Endothelial cell (in vitro differentiated cells): ENCODE data around the gene SLC25A47. TPM values are rescaled to one million over a fixed set of nuclear protein-coding genes. Genes with fewer than 3 reads are reported as not detected.
A peak's percentile ranks its signal among the peaks of the same experiment; 100 is the strongest.
"Not testable (repeated sequence)": the region's sequence is repeated elsewhere in the genome, so short reads cannot be mapped to it uniquely, and the experiment has no call there.

Experiments
- DNase-seq: peaks from one replicate; pipeline ENCODE4 v3.0.0; 2021; ENCODE audit warnings: low spot score
- H3K27ac Mint-ChIP-seq: one replicate; pipeline ENCODE4 v1.8.0; 2021; ENCODE audit warnings: mixed read lengths, inconsistent platforms; ENCODE audit not compliant: unreplicated experiment
- H3K27me3 Mint-ChIP-seq: one replicate; pipeline ENCODE4 v1.8.0; 2021; ENCODE audit warnings: mild to moderate bottlenecking, moderate library complexity, mixed read lengths, inconsistent platforms; ENCODE audit not compliant: unreplicated experiment
- H3K36me3 Mint-ChIP-seq: one replicate; pipeline ENCODE4 v1.8.0; 2021; ENCODE audit warnings: mild to moderate bottlenecking, low read depth, mixed read lengths, inconsistent platforms; ENCODE audit not compliant: unreplicated experiment
- H3K4me1 Mint-ChIP-seq: one replicate; pipeline ENCODE4 v1.8.0; 2021; ENCODE audit warnings: mild to moderate bottlenecking, mixed read lengths, inconsistent platforms; ENCODE audit not compliant: unreplicated experiment
- H3K4me3 Mint-ChIP-seq: one replicate; pipeline ENCODE4 v1.8.0; 2021; ENCODE audit warnings: mild to moderate bottlenecking, mixed read lengths, inconsistent platforms; ENCODE audit not compliant: unreplicated experiment
- H3K9me3 Mint-ChIP-seq: one replicate; pipeline ENCODE4 v1.8.0; 2021; ENCODE audit warnings: mixed read lengths, inconsistent platforms; ENCODE audit not compliant: unreplicated experiment
- total RNA-seq: library from RNA; stranded (reverse); fragmentation: NEBNext Ultra II Directional; extraction: Animal tissue kit (Norgen Biotek cat#: 25700); gene quantifications from one replicate; pipeline ENCODE4 v1.2.1, GENCODE V29; 2021; ENCODE audit not compliant: unreplicated experiment
- TF ChIP-seq, protein P1 (sequence below): fragments of 200-600 bp; sonication (generic); IDR thresholded peaks from one replicate; pipeline ENCODE4 v1.5.0; 2021; ENCODE audit warnings: antibody characterized with exemption; ENCODE audit not compliant: unreplicated experiment

The SLC25A47 gene
- total RNA-seq, 1 donor from 2014 or later: not detected

DNA sequence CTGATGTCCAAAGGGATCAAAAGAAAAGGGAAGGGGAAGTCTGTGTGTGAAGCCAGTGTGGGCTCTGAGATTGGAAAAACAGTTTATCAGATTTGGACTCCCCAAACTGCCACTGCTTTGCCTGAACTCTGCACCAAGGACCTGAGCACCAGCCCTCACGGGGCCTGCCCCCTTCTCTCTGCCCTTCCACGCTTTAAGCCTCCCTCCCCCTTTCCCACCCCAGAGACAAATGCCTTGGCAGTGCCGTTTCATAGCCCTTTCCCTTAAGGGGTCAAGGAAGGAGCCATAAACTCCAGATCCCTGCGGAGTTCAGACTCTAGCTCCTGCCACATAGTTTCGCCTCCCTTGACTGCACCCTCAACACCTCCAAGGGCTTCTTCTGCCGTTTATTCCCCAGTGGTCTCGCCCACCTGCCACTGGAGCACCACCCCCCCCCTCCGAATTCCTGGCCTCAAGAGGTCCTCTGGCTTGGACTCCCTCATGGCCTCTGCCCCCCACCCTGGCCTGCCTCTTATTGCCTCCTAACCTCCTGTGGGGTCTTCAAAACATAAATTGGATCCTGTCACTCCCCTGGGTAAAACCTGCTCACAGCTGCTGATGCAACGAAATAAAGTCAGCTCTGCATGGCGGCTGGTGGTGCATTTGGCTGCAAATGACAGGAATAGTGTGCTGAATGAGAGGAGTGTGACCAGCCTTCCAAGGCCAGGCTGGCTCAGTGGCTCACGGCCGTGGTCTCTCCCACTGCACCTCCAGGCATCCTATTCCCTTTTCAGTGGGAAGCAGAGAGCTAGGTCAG lies 35.7 kb upstream of the SLC25A47 start:
- Mint-ChIP-seq H3K4me3 (no peak overlapping the region), H3K27me3 (peaks cover 24% of the 10 kb centered on the region), H3K4me1 (peaks cover 15% of the 10 kb centered on the region), H3K9me3 (no peaks in the 10 kb centered on the region), H3K36me3 (peaks cover 6% of the 10 kb centered on the region), H3K27ac (no peak overlapping the region)
- no peak for DNase-seq
- TF ChIP-seq, protein P1, sequence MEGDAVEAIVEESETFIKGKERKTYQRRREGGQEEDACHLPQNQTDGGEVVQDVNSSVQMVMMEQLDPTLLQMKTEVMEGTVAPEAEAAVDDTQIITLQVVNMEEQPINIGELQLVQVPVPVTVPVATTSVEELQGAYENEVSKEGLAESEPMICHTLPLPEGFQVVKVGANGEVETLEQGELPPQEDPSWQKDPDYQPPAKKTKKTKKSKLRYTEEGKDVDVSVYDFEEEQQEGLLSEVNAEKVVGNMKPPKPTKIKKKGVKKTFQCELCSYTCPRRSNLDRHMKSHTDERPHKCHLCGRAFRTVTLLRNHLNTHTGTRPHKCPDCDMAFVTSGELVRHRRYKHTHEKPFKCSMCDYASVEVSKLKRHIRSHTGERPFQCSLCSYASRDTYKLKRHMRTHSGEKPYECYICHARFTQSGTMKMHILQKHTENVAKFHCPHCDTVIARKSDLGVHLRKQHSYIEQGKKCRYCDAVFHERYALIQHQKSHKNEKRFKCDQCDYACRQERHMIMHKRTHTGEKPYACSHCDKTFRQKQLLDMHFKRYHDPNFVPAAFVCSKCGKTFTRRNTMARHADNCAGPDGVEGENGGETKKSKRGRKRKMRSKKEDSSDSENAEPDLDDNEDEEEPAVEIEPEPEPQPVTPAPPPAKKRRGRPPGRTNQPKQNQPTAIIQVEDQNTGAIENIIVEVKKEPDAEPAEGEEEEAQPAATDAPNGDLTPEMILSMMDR: no peak

DNA sequence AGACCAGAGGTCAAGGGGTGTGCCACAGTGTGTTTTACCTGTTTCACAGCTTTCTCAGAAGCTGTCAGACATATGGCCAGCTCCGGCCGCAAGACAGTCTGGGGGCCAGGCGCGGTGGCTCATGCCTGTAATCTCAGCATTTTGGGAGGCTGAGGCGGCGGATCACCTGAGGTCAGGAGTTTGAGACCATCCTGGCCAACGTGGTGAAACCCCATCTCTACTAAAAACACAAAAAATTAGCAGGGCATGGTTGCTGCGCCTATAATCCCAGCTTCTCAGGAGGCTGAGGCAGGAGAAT lies 35.2 kb upstream of the SLC25A47 start:
- H3K9me3 Mint-ChIP-seq, H3K4me3 Mint-ChIP-seq, H3K36me3 Mint-ChIP-seq, DNase-seq, H3K27ac Mint-ChIP-seq: not testable (repeated sequence)
- Mint-ChIP-seq H3K27me3 (peaks cover 24% of the 10 kb centered on the region), H3K4me1 (peaks cover 15% of the 10 kb centered on the region)

DNA sequence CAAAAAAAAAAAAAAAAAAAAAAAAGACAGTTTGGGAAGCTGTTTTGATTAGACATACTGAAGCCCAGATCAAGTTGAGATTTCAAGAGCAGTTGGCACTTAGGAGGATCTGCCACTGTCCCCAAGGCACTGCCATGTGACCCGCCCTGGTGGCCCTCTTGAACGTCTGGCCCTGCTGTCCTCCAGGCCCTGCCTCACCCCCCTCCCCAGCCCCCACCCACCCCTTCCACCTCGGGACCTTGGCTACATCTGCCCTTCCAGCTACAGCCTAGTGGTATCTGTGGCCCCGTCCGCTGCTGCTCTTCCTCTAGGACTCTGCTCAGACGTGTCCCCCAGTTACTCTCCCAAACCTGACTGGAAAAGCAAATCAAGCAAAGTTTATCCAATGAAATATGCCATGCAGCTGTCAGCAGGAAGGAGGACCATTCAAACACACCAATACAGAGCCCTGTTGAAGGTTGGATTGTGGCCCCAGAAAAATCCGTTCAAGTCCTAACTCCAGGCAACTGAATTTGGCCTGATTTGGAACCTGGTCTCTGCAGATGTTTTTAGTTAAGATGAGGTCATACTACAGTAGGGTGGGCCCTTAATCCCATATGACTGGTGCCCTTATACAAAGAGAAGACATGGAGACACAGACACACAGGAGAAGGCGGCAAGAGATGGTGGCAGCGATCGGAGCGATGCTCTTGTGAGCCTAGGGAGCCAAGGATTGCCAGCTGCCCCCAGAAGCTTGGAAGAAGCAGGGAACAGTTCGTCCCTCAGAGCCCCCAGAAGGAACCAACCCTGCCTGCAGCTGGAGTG lies 34.6 kb upstream of the SLC25A47 start:
- TF ChIP-seq, protein P1: no peak
- DNase-seq: no peak
- H3K36me3 Mint-ChIP-seq: peaks cover 5% of the 10 kb centered on the region
- peaks cover 23% of the 10 kb centered on the region for H3K27me3 Mint-ChIP-seq
- no peaks in the 10 kb centered on the region for H3K9me3 Mint-ChIP-seq
- no peak overlapping the region for H3K27ac Mint-ChIP-seq
- H3K4me1 Mint-ChIP-seq: peaks cover 15% of the 10 kb centered on the region
- H3K4me3 Mint-ChIP-seq: no peak overlapping the region

DNA sequence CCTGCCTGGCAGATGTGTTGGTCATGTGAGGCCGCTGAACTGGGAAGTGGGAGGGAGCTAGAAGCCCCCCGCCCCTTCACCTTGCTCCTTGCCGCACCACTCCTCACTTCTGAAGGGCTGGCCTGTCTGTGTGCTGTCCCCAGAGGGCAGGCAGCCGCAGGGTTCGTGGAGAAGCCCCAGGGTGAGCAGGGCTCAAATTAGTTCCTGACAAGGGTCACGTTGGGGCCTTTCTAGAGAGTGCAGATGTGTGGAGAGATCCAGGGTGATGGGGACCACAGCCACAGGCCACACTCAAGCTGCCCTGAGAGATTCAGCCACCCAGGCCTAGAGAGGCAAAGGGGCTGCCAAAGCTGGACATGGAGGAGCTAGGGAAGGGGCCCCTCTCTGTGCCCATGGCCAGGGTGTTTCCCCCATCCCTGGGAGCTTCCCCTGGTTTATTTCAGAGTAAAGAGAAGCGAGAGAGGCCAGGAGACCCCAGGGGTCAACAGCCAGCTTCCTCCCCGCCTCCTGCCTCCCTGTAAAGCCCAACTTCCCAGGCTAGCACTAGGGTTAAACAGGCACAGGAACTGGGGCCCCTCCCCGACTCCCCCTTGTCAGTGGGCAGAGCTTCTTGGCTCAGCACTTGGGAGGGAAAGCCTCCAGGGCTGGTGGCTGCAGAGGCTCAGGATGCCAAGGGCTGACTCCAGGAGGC lies 33.1 kb upstream of the SLC25A47 start:
- no peak overlapping the region for H3K4me3 Mint-ChIP-seq
- peaks cover 15% of the 10 kb centered on the region for H3K27me3 Mint-ChIP-seq
- peaks cover 5% of the 10 kb centered on the region for H3K36me3 Mint-ChIP-seq
- H3K9me3 Mint-ChIP-seq: no peaks in the 10 kb centered on the region
- DNase-seq: no peak
- TF ChIP-seq, protein P1: no peak
- H3K27ac Mint-ChIP-seq: no peak overlapping the region
- H3K4me1 Mint-ChIP-seq: peaks cover 9% of the 10 kb centered on the region

DNA sequence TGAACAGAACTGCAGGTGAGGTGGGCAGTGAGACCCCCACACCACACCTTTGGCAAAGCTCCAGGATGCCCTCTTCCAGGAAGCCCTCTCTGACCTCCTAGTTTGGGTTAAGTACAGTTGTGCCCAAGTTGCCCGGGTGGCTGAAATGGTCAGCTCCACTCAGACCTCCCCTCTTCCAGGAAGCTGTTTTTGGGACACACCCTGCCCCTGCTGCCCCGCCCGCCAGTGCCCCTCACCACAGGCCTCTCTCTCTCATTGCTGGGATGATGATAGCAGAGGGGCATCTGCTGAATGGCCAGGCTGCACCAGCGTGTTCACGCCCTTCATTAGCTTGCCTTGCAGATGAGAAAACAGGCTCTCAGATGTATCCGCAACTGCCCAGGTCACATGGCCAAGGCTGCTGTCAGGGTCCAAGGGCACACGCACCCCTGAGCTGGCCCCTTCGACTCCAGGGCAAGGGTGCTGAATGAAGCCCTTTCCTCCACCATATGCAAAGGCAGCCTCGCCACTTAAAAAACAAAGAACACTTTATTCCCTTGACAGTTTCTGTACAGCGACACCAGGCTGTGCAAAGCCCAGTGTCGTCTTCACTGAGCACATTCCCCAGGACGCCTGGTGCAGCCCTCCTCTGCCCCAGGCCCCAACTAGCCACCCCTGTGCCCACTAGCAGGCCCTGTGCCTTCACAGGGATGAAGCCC lies 32.4 kb upstream of the SLC25A47 start:
- peaks cover 9% of the 10 kb centered on the region for H3K4me1 Mint-ChIP-seq

More for the DNA sequence above, 32.4 kb upstream of the SLC25A47 start:
- H3K9me3 Mint-ChIP-seq: no peaks in the 10 kb centered on the region
- peaks cover 15% of the 10 kb centered on the region for H3K27me3 Mint-ChIP-seq
- peak overlapping the region; percentile 31 for H3K4me3 Mint-ChIP-seq
- H3K27ac Mint-ChIP-seq: no peak overlapping the region
- TF ChIP-seq, protein P1: no peak
- H3K36me3 Mint-ChIP-seq: peaks cover 5% of the 10 kb centered on the region
- no peak for DNase-seq
